Measurements from ENCODE around the gene MUC2.

- no peak for TF ChIP-seq CTCF (conservative IDR thresholded peaks at IDR 0.05; ENCODE audit: low read depth, low read length)
- TF ChIP-seq POLR2A (IDR thresholded peaks at IDR 0.05; ENCODE audit: low read depth, low read length) = no peak
- TF ChIP-seq RFX5 (IDR thresholded peaks at IDR 0.05; ENCODE audit: low read depth, low read length) = no peak
- TF ChIP-seq MAFK (IDR thresholded peaks at IDR 0.05; ENCODE audit: low read depth, low read length) = no peak
- TF ChIP-seq CEBPB (IDR thresholded peaks at IDR 0.05; ENCODE audit: low read depth, low read length) = no peak
- no peak for TF ChIP-seq CHD1 (IDR thresholded peaks at IDR 0.05; ENCODE audit: low read depth, low read length)
Measured at GRCh38 chr11:1105183-1105565, 30.5 kb downstream of the MUC2 start.

Measured in IMR-90 (cell line).